MM.1S (cell line): ENCODE results near the gene BEAN1.

Experiments used
- EZH2 ChIP-seq: fragments of 300-600 bp; sonication (generic); optimal IDR thresholded peaks from 2 replicates; pipeline ENCODE3; 2017; ENCODE audit warnings: low read depth, mild to moderate bottlenecking, antibody characterized with exemption, low read length, mixed read lengths
- EZH2phosphoT487 ChIP-seq: fragments of 300-600 bp; sonication (generic); IDR thresholded peaks from 2 replicates; pipeline ENCODE4 v1.6.1; 2018; ENCODE audit warnings: antibody characterized with exemption, low read length
- TF ChIP-seq, protein P1 (sequence below): fragments of 300-600 bp; sonication (generic); IDR thresholded peaks from 2 replicates; pipeline ENCODE4 v1.5.1; 2016; ENCODE audit warnings: antibody characterized with exemption, low read length, mixed read lengths

DNA sequence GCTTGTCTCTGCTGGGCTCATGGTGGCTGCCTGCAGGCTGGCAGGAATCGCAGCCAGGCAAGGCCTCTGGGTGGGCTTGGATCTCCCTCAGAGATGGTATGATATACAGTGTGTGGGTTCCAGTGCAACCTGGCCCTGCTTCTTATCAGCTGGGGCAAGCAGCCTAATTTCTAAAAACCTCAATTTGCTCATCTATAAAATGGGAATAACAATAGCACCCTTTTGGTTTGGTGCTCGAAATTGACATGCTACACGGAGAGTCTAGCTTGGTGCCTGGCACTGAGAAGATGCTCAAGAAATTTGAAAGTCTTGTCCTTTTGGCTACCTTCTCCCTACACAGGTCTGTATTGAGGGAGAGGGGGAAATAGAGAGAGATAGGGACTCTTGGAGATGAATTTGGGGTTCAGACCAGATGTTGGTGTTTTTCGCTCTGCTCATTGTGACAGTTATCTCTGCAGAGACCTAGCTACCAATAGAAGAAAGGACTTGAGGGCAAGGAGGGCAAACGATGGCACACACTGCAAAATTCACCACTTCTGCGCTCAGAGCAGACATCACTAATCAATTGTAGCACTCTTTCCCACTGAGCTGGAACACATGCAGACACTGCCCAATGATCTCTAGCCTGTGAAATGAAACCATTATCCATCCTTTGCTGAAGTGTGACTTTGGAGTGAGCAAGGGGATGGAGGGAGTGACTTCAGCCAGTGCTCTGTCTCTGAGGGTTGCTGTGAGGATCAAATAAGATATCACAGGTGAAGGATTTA, 15.6 kb downstream of the BEAN1 start:
- TF ChIP-seq, protein P1, sequence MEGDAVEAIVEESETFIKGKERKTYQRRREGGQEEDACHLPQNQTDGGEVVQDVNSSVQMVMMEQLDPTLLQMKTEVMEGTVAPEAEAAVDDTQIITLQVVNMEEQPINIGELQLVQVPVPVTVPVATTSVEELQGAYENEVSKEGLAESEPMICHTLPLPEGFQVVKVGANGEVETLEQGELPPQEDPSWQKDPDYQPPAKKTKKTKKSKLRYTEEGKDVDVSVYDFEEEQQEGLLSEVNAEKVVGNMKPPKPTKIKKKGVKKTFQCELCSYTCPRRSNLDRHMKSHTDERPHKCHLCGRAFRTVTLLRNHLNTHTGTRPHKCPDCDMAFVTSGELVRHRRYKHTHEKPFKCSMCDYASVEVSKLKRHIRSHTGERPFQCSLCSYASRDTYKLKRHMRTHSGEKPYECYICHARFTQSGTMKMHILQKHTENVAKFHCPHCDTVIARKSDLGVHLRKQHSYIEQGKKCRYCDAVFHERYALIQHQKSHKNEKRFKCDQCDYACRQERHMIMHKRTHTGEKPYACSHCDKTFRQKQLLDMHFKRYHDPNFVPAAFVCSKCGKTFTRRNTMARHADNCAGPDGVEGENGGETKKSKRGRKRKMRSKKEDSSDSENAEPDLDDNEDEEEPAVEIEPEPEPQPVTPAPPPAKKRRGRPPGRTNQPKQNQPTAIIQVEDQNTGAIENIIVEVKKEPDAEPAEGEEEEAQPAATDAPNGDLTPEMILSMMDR, result no peak
- TF ChIP-seq EZH2 (no peak), EZH2phosphoT487 (no peak)
